HepG2 (cell line): Measurements from ENCODE around the gene PARP14. TPM values are rescaled to one million over a fixed set of nuclear protein-coding genes. Genes with fewer than 3 reads are reported as not detected.

Experiments
- BORCS8-MEF2B ChIP-seq: sonication (generic); formaldehyde crosslinking; IDR thresholded peaks from 2 replicates; pipeline ENCODE4 v1.8.0; 2022; ENCODE audit warnings: mild to moderate bottlenecking, missing genetic modification reagents
- FOSL1 ChIP-seq: sonication (generic); formaldehyde crosslinking; IDR thresholded peaks from 2 replicates; pipeline ENCODE4 v1.9.0; 2021; ENCODE audit warnings: missing genetic modification reagents, borderline replicate concordance
- KDM5A ChIP-seq: fragments of 200-600 bp; sonication (generic); IDR thresholded peaks from 2 replicates; pipeline ENCODE4 v1.7.0; 2018; ENCODE audit warnings: antibody characterized with exemption, mild to moderate bottlenecking, low read length, borderline replicate concordance
- PRPF4 ChIP-seq: fragments of 200-400 bp; formaldehyde crosslinking; IDR thresholded peaks from 2 replicates; pipeline ENCODE4 v1.6.1; 2016; ENCODE audit warnings: low read length, low read depth; ENCODE audit not compliant: poor library complexity, severe bottlenecking
- RBM22 ChIP-seq: fragments of 200-400 bp; formaldehyde crosslinking; optimal IDR thresholded peaks from 2 replicates; pipeline ENCODE3; 2017; ENCODE audit warnings: mild to moderate bottlenecking, low read length, moderate library complexity
- SNAI1 ChIP-seq: sonication (generic); formaldehyde crosslinking; IDR thresholded peaks from 2 replicates; pipeline ENCODE4 v1.5.0; 2020; ENCODE audit warnings: mild to moderate bottlenecking, missing genetic modification reagents, borderline replicate concordance
- TSC22D2 ChIP-seq: sonication (generic); formaldehyde crosslinking; IDR thresholded peaks from 2 replicates; pipeline ENCODE4 v1.5.1; 2020; ENCODE audit warnings: missing genetic modification reagents, mild to moderate bottlenecking, borderline replicate concordance
- XRCC5 ChIP-seq: fragments of 200-400 bp; formaldehyde crosslinking; optimal IDR thresholded peaks from 2 replicates; pipeline ENCODE3; 2017; ENCODE audit warnings: mild to moderate bottlenecking, low read length
- ZNF12 ChIP-seq: sonication (generic); formaldehyde crosslinking; IDR thresholded peaks from 2 replicates; pipeline ENCODE4 v1.5.0; 2020; ENCODE audit warnings: missing genetic modification reagents
- ZNF484 ChIP-seq: sonication (generic); formaldehyde crosslinking; IDR thresholded peaks from 2 replicates; pipeline ENCODE4 v1.5.1; 2020; ENCODE audit warnings: mild to moderate bottlenecking, low read depth, missing genetic modification reagents, borderline replicate concordance
- ZNF546 ChIP-seq: sonication (generic); formaldehyde crosslinking; conservative IDR thresholded peaks from 2 replicates; pipeline ENCODE4 v1.8.1; 2023; ENCODE audit warnings: mild to moderate bottlenecking, missing genetic modification reagents
- ZNF549 ChIP-seq: sonication (generic); formaldehyde crosslinking; IDR thresholded peaks from 2 replicates; pipeline ENCODE4 v1.5.0; 2020; ENCODE audit warnings: missing genetic modification reagents
- ZNF557 ChIP-seq: sonication (generic); formaldehyde crosslinking; IDR thresholded peaks from 2 replicates; pipeline ENCODE4 v1.4.0; 2020; ENCODE audit warnings: missing genetic modification reagents
- ZNF83 ChIP-seq: sonication (generic); formaldehyde crosslinking; IDR thresholded peaks from 2 replicates; pipeline ENCODE4 v1.4.0; 2020; ENCODE audit warnings: missing genetic modification reagents, mild to moderate bottlenecking, borderline replicate concordance
- polyA plus RNA-seq, 8 experiments: library from polyadenylated mRNA; depleted of rRNA in 3 of 8; stranded (reverse) in 7 of 8; unstranded in 1 of 8; fragments of >200 nt; fragmentation: Illumina TruSeq in 4 of 8; extraction: Trizol in 4 of 8; gene quantifications; 2 replicates each; pipeline versions ENCODE4 v1.2.1 to v1.2.3, GENCODE V29; 2011 to 2016; ENCODE audit warnings: low read depth in 4 of 8, missing spikeins in 1 of 8, mixed read lengths in 1 of 8; ENCODE audit not compliant: insufficient read depth in 1 of 8
- total RNA-seq, 5 experiments: library from RNA; depleted of rRNA; stranded (reverse); fragments of >200 nt; fragmentation: Illumina TruSeq; extraction: Trizol; gene quantifications; 2 replicates each; pipeline ENCODE4 v1.2.3, GENCODE V29; 2016; ENCODE audit warnings: low read depth in 1 of 5
- TF ChIP-seq, protein P1 (sequence below): IDR thresholded peaks from 2 replicates; pipeline ENCODE4 v1.6.1; 2016; ENCODE audit warnings: low read depth, missing genetic modification reagents, missing compliant biosample characterization
- TF ChIP-seq, protein P2 (sequence below): sonication (generic); formaldehyde crosslinking; IDR thresholded peaks from one replicate; pipeline ENCODE4 v1.5.1; 2020; ENCODE audit warnings: mild to moderate bottlenecking, missing genetic modification reagents; ENCODE audit errors: not compliant biosample characterization

Gene PARP14
- total and polyA plus RNA-seq, 2 of the 13 experiments (the other 11 are each of a cell fraction or from before 2014, with no cell fraction given) = 9.0 to 19.1 TPM

DNA sequence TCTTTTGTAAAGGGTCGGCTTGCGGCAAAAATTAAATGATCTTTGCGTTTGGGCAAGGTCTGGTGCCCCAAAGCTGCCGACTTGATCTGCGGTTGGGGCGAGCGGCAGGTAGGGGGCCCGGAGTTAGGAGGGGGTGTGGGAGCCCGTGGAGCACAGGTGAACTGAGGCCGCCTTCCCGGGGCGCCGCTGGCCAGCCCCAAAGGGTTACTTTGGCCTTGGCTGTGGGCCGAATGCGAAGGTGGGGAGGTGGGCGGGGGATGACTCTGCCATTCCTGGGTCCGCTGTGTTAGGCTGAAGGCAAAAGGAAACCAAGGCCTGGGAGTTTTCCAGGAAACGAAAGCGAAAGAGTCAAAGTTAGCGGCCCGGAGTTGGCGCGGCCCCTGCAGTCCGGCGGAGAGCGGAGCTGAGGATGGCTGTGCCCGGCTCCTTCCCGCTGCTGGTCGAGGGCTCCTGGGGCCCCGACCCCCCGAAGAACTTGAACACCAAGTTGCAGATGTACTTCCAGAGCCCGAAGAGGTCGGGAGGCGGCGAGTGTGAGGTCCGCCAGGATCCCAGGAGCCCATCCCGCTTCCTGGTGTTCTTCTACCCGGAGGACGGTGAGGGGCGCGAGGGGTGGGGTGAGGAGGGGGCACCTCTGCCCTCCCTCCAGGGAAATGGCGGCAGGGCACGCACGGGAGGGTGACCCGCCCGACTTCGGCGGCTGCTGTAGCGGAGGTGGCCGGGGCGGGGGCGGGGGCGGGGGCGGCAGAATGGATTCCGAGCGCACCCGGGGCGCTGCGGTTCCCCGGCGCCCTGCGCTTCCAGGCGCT lies at the start of gene PARP14 (continued):
- TF ChIP-seq, protein P1, sequence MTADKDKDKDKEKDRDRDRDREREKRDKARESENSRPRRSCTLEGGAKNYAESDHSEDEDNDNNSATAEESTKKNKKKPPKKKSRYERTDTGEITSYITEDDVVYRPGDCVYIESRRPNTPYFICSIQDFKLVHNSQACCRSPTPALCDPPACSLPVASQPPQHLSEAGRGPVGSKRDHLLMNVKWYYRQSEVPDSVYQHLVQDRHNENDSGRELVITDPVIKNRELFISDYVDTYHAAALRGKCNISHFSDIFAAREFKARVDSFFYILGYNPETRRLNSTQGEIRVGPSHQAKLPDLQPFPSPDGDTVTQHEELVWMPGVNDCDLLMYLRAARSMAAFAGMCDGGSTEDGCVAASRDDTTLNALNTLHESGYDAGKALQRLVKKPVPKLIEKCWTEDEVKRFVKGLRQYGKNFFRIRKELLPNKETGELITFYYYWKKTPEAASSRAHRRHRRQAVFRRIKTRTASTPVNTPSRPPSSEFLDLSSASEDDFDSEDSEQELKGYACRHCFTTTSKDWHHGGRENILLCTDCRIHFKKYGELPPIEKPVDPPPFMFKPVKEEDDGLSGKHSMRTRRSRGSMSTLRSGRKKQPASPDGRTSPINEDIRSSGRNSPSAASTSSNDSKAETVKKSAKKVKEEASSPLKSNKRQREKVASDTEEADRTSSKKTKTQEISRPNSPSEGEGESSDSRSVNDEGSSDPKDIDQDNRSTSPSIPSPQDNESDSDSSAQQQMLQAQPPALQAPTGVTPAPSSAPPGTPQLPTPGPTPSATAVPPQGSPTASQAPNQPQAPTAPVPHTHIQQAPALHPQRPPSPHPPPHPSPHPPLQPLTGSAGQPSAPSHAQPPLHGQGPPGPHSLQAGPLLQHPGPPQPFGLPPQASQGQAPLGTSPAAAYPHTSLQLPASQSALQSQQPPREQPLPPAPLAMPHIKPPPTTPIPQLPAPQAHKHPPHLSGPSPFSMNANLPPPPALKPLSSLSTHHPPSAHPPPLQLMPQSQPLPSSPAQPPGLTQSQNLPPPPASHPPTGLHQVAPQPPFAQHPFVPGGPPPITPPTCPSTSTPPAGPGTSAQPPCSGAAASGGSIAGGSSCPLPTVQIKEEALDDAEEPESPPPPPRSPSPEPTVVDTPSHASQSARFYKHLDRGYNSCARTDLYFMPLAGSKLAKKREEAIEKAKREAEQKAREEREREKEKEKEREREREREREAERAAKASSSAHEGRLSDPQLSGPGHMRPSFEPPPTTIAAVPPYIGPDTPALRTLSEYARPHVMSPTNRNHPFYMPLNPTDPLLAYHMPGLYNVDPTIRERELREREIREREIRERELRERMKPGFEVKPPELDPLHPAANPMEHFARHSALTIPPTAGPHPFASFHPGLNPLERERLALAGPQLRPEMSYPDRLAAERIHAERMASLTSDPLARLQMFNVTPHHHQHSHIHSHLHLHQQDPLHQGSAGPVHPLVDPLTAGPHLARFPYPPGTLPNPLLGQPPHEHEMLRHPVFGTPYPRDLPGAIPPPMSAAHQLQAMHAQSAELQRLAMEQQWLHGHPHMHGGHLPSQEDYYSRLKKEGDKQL (CRISPR knock-in tag) = no peak
- TF ChIP-seq FOSL1 (CRISPR knock-in tag) (no peak), KDM5A (no peak), ZNF546 (CRISPR knock-in tag) (no peak), RBM22 (no peak), ZNF83 (CRISPR knock-in tag) (no peak), SNAI1 (CRISPR knock-in tag) (0 out of 2 replicates have a peak, but pooled peaks have one; percentile 38), ZNF484 (CRISPR knock-in tag) (no peak), XRCC5 (no peak), ZNF12 (CRISPR knock-in tag) (peak; percentile 15; the same call in 1 of the 2 replicates), BORCS8-MEF2B (CRISPR knock-in tag) (no peak), PRPF4 (no peak), TSC22D2 (CRISPR knock-in tag) (no peak), ZNF557 (CRISPR knock-in tag) (no peak), ZNF549 (CRISPR knock-in tag) (no peak)
- TF ChIP-seq, protein P2, sequence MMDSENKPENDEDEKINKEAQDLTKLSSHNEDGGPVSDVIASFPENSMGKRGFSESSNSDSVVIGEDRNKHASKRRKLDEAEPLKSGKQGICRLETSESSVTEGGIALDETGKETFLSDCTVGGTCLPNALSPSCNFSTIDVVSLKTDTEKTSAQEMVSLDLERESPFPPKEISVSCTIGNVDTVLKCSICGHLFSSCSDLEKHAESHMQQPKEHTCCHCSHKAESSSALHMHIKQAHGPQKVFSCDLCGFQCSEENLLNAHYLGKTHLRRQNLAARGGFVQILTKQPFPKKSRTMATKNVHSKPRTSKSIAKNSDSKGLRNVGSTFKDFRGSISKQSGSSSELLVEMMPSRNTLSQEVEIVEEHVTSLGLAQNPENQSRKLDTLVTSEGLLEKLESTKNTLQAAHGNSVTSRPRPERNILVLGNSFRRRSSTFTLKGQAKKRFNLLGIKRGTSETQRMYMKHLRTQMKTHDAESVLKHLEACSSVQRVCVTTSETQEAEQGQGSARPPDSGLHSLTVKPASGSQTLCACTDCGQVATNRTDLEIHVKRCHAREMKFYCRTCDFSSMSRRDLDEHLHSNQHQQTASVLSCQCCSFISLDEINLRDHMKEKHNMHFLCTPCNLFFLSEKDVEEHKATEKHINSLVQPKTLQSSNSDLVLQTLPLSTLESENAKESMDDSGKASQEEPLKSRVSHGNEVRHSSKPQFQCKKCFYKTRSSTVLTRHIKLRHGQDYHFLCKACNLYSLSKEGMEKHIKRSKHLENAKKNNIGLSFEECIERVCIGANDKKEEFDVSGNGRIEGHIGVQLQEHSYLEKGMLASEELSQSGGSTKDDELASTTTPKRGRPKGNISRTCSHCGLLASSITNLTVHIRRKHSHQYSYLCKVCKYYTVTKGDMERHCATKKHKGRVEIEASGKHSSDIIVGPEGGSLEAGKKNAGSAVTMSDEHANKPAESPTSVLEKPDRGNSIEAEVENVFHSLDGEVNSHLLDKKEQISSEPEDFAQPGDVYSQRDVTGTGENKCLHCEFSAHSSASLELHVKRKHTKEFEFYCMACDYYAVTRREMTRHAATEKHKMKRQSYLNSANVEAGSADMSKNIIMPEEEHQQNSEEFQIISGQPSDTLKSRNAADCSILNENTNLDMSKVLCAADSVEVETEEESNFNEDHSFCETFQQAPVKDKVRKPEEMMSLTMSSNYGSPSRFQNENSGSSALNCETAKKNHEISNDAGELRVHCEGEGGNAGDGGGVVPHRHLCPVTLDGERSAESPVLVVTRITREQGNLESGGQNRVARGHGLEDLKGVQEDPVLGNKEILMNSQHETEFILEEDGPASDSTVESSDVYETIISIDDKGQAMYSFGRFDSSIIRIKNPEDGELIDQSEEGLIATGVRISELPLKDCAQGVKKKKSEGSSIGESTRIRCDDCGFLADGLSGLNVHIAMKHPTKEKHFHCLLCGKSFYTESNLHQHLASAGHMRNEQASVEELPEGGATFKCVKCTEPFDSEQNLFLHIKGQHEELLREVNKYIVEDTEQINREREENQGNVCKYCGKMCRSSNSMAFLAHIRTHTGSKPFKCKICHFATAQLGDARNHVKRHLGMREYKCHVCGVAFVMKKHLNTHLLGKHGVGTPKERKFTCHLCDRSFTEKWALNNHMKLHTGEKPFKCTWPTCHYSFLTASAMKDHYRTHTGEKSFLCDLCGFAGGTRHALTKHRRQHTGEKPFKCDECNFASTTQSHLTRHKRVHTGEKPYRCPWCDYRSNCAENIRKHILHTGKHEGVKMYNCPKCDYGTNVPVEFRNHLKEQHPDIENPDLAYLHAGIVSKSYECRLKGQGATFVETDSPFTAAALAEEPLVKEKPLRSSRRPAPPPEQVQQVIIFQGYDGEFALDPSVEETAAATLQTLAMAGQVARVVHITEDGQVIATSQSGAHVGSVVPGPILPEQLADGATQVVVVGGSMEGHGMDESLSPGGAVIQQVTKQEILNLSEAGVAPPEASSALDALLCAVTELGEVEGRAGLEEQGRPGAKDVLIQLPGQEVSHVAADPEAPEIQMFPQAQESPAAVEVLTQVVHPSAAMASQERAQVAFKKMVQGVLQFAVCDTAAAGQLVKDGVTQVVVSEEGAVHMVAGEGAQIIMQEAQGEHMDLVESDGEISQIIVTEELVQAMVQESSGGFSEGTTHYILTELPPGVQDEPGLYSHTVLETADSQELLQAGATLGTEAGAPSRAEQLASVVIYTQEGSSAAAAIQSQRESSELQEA (CRISPR knock-in tag) = no peak
